ACC112 (cell line): ENCODE measurements around the gene FGD1.
A peak's percentile ranks its signal among the peaks of the same experiment; 100 is the strongest.
"Not testable (repeated sequence)": the region's sequence is repeated elsewhere in the genome, so short reads cannot be mapped to it uniquely, and the experiment has no call there.

Experiments used
- H2AFZ ChIP-seq: fragments of 200-600 bp; sonication (generic); one replicate; pipeline ENCODE4 v1.6.0; 2017; ENCODE audit warnings: antibody characterized with exemption, low read length; ENCODE audit not compliant: unreplicated experiment
- H3K27ac ChIP-seq: fragments of 200-600 bp; sonication (generic); 2 replicates; pipeline ENCODE4 v1.5.1; 2014; ENCODE audit warnings: low read depth, mild to moderate bottlenecking, antibody characterized with exemption, low read length, moderate library complexity
- H3K27me3 ChIP-seq: fragments of 200-600 bp; sonication (generic); 2 replicates; pipeline ENCODE4 v1.6.1; 2014; ENCODE audit warnings: mild to moderate bottlenecking, antibody characterized with exemption, low read length, moderate library complexity, mixed read lengths; ENCODE audit not compliant: insufficient read depth
- H3K36me3 ChIP-seq: fragments of 200-600 bp; sonication (generic); 2 replicates; pipeline ENCODE4 v1.6.1; 2016; ENCODE audit warnings: mild to moderate bottlenecking, antibody characterized with exemption, low read length, moderate library complexity, mixed read lengths; ENCODE audit not compliant: insufficient read depth
- H3K4me1 ChIP-seq: fragments of 200-600 bp; sonication (generic); one replicate; pipeline ENCODE4 v1.6.1; 2016; ENCODE audit warnings: low read length, mixed read lengths; ENCODE audit not compliant: insufficient read depth, unreplicated experiment, control insufficient read depth
- H3K4me3 ChIP-seq: fragments of 200-600 bp; sonication (generic); 2 replicates; pipeline ENCODE4 v1.5.1; 2014; ENCODE audit warnings: mild to moderate bottlenecking, low read depth, low read length
- H3K79me2 ChIP-seq: fragments of 200-600 bp; sonication (generic); one replicate; pipeline ENCODE4 v1.6.0; 2016; ENCODE audit warnings: low read length; ENCODE audit not compliant: control insufficient read depth, unreplicated experiment, insufficient read depth

Gene FGD1

GRCh38 chrX:54494989-54495813 lies 833 bp downstream of the FGD1 start:
- H3K27me3 ChIP-seq, result no peaks in the 10 kb centered on the region
- H3K4me1 ChIP-seq, result peaks cover 24% of the 10 kb centered on the region
- H3K27ac ChIP-seq, result no peak overlapping the region
- H3K4me3 ChIP-seq, result peak overlapping the region; percentile 92
- H2AFZ ChIP-seq, result peak overlapping the region; percentile 50
- peaks cover 37% of the 10 kb centered on the region for H3K79me2 ChIP-seq
- no peaks in the 10 kb centered on the region for H3K36me3 ChIP-seq

- H3K4me3 ChIP-seq, result peak overlapping the region; percentile 92
- no peak overlapping the region for H3K27ac ChIP-seq
- H3K79me2 ChIP-seq, result peaks cover 41% of the 10 kb centered on the region
- H2AFZ ChIP-seq, result peak overlapping the region; percentile 50
- no peaks in the 10 kb centered on the region for H3K27me3 ChIP-seq
- H3K4me1 ChIP-seq, result peaks cover 24% of the 10 kb centered on the region
- H3K36me3 ChIP-seq, result no peaks in the 10 kb centered on the region
Measured at GRCh38 chrX:54494166-54494988, 1.7 kb downstream of the FGD1 start.

- peaks cover 45% of the 10 kb centered on the region for H3K79me2 ChIP-seq
- peaks cover 24% of the 10 kb centered on the region for H3K4me1 ChIP-seq
- H3K27ac ChIP-seq, result peak overlapping the region; percentile 68
- peak overlapping the region; percentile 48 for H2AFZ ChIP-seq
- H3K27me3 ChIP-seq, result no peaks in the 10 kb centered on the region
- no peaks in the 10 kb centered on the region for H3K36me3 ChIP-seq
- no peak overlapping the region; the same call in 1 of the 2 replicates for H3K4me3 ChIP-seq
Measured at GRCh38 chrX:54492340-54492739, 3.7 kb downstream of the FGD1 start.

- H3K4me3 ChIP-seq, H2AFZ ChIP-seq, H3K27ac ChIP-seq, H3K27me3 ChIP-seq, H3K36me3 ChIP-seq: not testable (repeated sequence)
- H3K79me2 ChIP-seq, result peaks cover 50% of the 10 kb centered on the region
- H3K4me1 ChIP-seq, result peaks cover 25% of the 10 kb centered on the region
Measured at GRCh38 chrX:54489819-54490218, 6.2 kb downstream of the FGD1 start.

- H3K27me3 ChIP-seq, result no peaks in the 10 kb centered on the region
- no peak overlapping the region for H2AFZ ChIP-seq
- peaks cover 13% of the 10 kb centered on the region for H3K4me1 ChIP-seq
- peaks cover 17% of the 10 kb centered on the region for H3K79me2 ChIP-seq
- H3K36me3 ChIP-seq, result no peaks in the 10 kb centered on the region
- no peak overlapping the region for H3K27ac ChIP-seq
- H3K4me3 ChIP-seq, result no peak overlapping the region
Measured at GRCh38 chrX:54484666-54485065, 11.4 kb downstream of the FGD1 start.

GRCh38 chrX:54483946-54484345 lies 12.1 kb downstream of the FGD1 start:
- no peak overlapping the region for H3K4me3 ChIP-seq
- H3K27ac ChIP-seq, result no peak overlapping the region
- H3K27me3 ChIP-seq, result no peaks in the 10 kb centered on the region

GRCh38 chrX:54482839-54483593 lies 13.0 kb downstream of the FGD1 start:
- Histone ChIP-seq H3K27ac (peak overlapping the region; percentile 30), H3K27me3 (no peaks in the 10 kb centered on the region)

More at GRCh38 chrX:54483946-54484345, 12.1 kb downstream of the FGD1 start:
- Histone ChIP-seq H3K4me1 (peaks cover 13% of the 10 kb centered on the region), H3K79me2 (peaks cover 18% of the 10 kb centered on the region), H2AFZ (no peak overlapping the region), H3K36me3 (no peaks in the 10 kb centered on the region)

GRCh38 chrX:54479136-54480111 lies 16.6 kb downstream of the FGD1 start:
- no peaks in the 10 kb centered on the region for H3K27me3 ChIP-seq
- H3K79me2 ChIP-seq, result peaks cover 7% of the 10 kb centered on the region
- no peak overlapping the region for H3K27ac ChIP-seq
- no peak overlapping the region for H2AFZ ChIP-seq
- H3K4me3 ChIP-seq, result no peak overlapping the region
- no peaks in the 10 kb centered on the region for H3K36me3 ChIP-seq
- peaks cover 13% of the 10 kb centered on the region for H3K4me1 ChIP-seq

More at GRCh38 chrX:54482839-54483593, 13.0 kb downstream of the FGD1 start:
- H3K4me1 ChIP-seq, result peaks cover 13% of the 10 kb centered on the region
- H3K36me3 ChIP-seq, result no peaks in the 10 kb centered on the region
- peaks cover 14% of the 10 kb centered on the region for H3K79me2 ChIP-seq
- H3K4me3 ChIP-seq, result no peak overlapping the region
- no peak overlapping the region for H2AFZ ChIP-seq

- Histone ChIP-seq H3K27me3 (no peaks in the 10 kb centered on the region), H3K4me3 (no peak overlapping the region), H2AFZ (no peak overlapping the region), H3K27ac (no peak overlapping the region), H3K4me1 (peaks cover 4% of the 10 kb centered on the region), H3K79me2 (peaks cover under 1% of the 10 kb centered on the region), H3K36me3 (no peaks in the 10 kb centered on the region)
Measured at GRCh38 chrX:54473993-54474859, 21.8 kb downstream of the FGD1 start.
